OCI-LY7 (cell line): Measurements from ENCODE around the gene SHC2. TPM values are rescaled to one million over a fixed set of nuclear protein-coding genes. Genes with fewer than 3 reads are reported as not detected.

Source experiments
- BruUV-seq: library from RNA; stranded (reverse); fragments of 400-500 nt; replicated peaks from 2 replicates; lab custom pipeline; 2021; lab: Mats Ljungman, UMichigan
- CTCF ChIA-PET: fragments of 300-600 bp; sonication (Branson Sonifier 250); formaldehyde crosslinking; loops from one replicate; lab custom pipeline; 2022; ENCODE audit warnings: antibody characterized with exemption; ENCODE audit not compliant: unreplicated experiment; lab: Charles Lee
- POLR2A ChIA-PET: fragments of 300-600 bp; sonication (Branson Sonifier 250); formaldehyde crosslinking; loops from one replicate; lab custom pipeline; 2022; ENCODE audit warnings: antibody characterized with exemption; lab: Charles Lee
- DNase-seq: peaks from one replicate; pipeline ENCODE4 v3.0.0-alpha.2; 2015; ENCODE audit warnings: low spot score
- H2AFZ ChIP-seq: fragments of 200-600 bp; sonication (generic), shearing (Covaris generic); 2 replicates; pipeline ENCODE4 v1.6.1; 2014; ENCODE audit warnings: mild to moderate bottlenecking, antibody characterized with exemption, low read length, moderate library complexity
- H3K27ac ChIP-seq: fragments of 200-600 bp; sonication (generic); 2 replicates; pipeline ENCODE4 v1.5.1; 2014; ENCODE audit warnings: mixed run types, low read depth, mild to moderate bottlenecking, moderate library complexity, low read length, inconsistent platforms; ENCODE audit not compliant: poor library complexity, severe bottlenecking
- H3K36me3 ChIP-seq: fragments of 200-600 bp; sonication (generic); 2 replicates; pipeline ENCODE4 v1.6.1; 2014; ENCODE audit warnings: mild to moderate bottlenecking, antibody characterized with exemption, low read length, moderate library complexity, mixed read lengths; ENCODE audit not compliant: insufficient read depth
- H3K4me1 ChIP-seq: fragments of 200-600 bp; sonication (generic); 2 replicates; pipeline ENCODE4 v1.5.1; 2014; ENCODE audit warnings: mild to moderate bottlenecking, low read length; ENCODE audit not compliant: insufficient read depth, poor library complexity, severe bottlenecking
- H3K4me2 ChIP-seq: fragments of 200-600 bp; sonication (generic); 2 replicates; pipeline ENCODE4 v1.6.1; 2014; ENCODE audit warnings: mild to moderate bottlenecking, low read length
- H3K4me3 ChIP-seq: fragments of 200-600 bp; sonication (generic); 2 replicates; pipeline ENCODE4 v1.5.1; 2014; ENCODE audit warnings: mild to moderate bottlenecking, low read depth, low read length; ENCODE audit not compliant: poor library complexity, severe bottlenecking
- H3K79me2 ChIP-seq: fragments of 200-600 bp; sonication (generic); 2 replicates; pipeline ENCODE4 v1.6.1; 2016; ENCODE audit warnings: low read depth, mild to moderate bottlenecking, low read length, moderate library complexity, mixed read lengths; ENCODE audit not compliant: insufficient read depth
- H3K9me2 ChIP-seq: fragments of 200-600 bp; sonication (generic); 2 replicates; pipeline ENCODE4 v1.6.1; 2016; ENCODE audit warnings: mild to moderate bottlenecking, low read length, mixed read lengths; ENCODE audit not compliant: insufficient read depth
- H3K9me3 ChIP-seq: fragments of 200-600 bp; sonication (generic); 2 replicates; pipeline ENCODE4 v1.6.1; 2014; ENCODE audit warnings: mild to moderate bottlenecking, mixed run types, low read length, mixed read lengths
- H4K20me1 ChIP-seq: fragments of 200-600 bp; sonication (generic); 2 replicates; pipeline ENCODE4 v1.6.1; 2014; ENCODE audit warnings: mild to moderate bottlenecking, antibody characterized with exemption, low read length, moderate library complexity, mixed read lengths; ENCODE audit not compliant: insufficient read depth
- CTCF ChIP-seq: fragments of 200-600 bp; sonication (generic); conservative IDR thresholded peaks from 2 replicates; pipeline ENCODE4 v1.5.1; 2014; ENCODE audit warnings: mild to moderate bottlenecking, antibody characterized with exemption, low read length, moderate library complexity, mixed read lengths
- EZH2phosphoT487 ChIP-seq: fragments of 200-600 bp; sonication (generic); IDR thresholded peaks from 2 replicates; pipeline ENCODE4 v1.6.1; 2018; ENCODE audit warnings: low read depth, borderline replicate concordance, mild to moderate bottlenecking, mixed run types, antibody characterized with exemption, low read length, moderate library complexity, mixed read lengths
- intact Hi-C: fragments of 100-400 bp; cut with micrococcal nuclease; formaldehyde crosslinking; loops from one replicate; pipeline ENCODE4 v1.10.0; 2022; ENCODE audit not compliant: unreplicated experiment
- total RNA-seq, 2 experiments: library from RNA; depleted of rRNA in 1 of 2; stranded (reverse); fragments of >200 nt in 1 of 2; shearing (Covaris generic) in 1 of 2; gene quantifications; 2 replicates each; pipeline ENCODE4 v1.2.3, GENCODE V29; 2014 to 2022

Gene SHC2
- total RNA-seq, 2 experiments from 2014 or later, result 0.28 to 0.65 TPM

GRCh38 chr19:374183-374885 lies 86.5 kb downstream of the SHC2 start:
- no peaks in the 10 kb centered on the region for H3K9me2 ChIP-seq

GRCh38 chr19:373391-374182 lies 87.2 kb downstream of the SHC2 start:
- Histone ChIP-seq H3K4me3 (no peak overlapping the region), H3K36me3 (no peaks in the 10 kb centered on the region), H3K27ac (no peak overlapping the region), H3K79me2 (no peaks in the 10 kb centered on the region), H4K20me1 (no peaks in the 10 kb centered on the region), H2AFZ (no peak overlapping the region), H3K4me2 (no peak overlapping the region), H3K9me3 (no peaks in the 10 kb centered on the region), H3K4me1 (peaks cover 10% of the 10 kb centered on the region), H3K9me2 (no peaks in the 10 kb centered on the region)
- intact Hi-C loops, result no loop called here
- no peak for DNase-seq
- ChIA-PET CTCF (no interaction called here), POLR2A (no interaction called here)
- TF ChIP-seq CTCF (no peak), EZH2phosphoT487 (no peak)
- no TSS peak for BruUV-seq

More at GRCh38 chr19:374183-374885, 86.5 kb downstream of the SHC2 start:
- BruUV-seq, result no TSS peak
- ChIA-PET CTCF (no interaction called here), POLR2A (no interaction called here)
- H4K20me1 ChIP-seq, result no peaks in the 10 kb centered on the region
- H3K4me2 ChIP-seq, result no peak overlapping the region
- no peak for DNase-seq
- TF ChIP-seq CTCF, result no peak
- TF ChIP-seq EZH2phosphoT487, result no peak
- H3K27ac ChIP-seq, result no peak overlapping the region
- intact Hi-C loops, result no loop called here
- no peaks in the 10 kb centered on the region for H3K36me3 ChIP-seq
- no peaks in the 10 kb centered on the region for H3K9me3 ChIP-seq
- H3K4me1 ChIP-seq, result peaks cover 10% of the 10 kb centered on the region
- no peak overlapping the region for H2AFZ ChIP-seq
- H3K4me3 ChIP-seq, result no peak overlapping the region
- no peaks in the 10 kb centered on the region for H3K79me2 ChIP-seq
